ENCODE measurements around the gene ELOA2.
"Not testable (repeated sequence)": the region's sequence is repeated elsewhere in the genome, so short reads cannot be mapped to it uniquely, and the experiment has no call there.

The ELOA2 gene, protein sequence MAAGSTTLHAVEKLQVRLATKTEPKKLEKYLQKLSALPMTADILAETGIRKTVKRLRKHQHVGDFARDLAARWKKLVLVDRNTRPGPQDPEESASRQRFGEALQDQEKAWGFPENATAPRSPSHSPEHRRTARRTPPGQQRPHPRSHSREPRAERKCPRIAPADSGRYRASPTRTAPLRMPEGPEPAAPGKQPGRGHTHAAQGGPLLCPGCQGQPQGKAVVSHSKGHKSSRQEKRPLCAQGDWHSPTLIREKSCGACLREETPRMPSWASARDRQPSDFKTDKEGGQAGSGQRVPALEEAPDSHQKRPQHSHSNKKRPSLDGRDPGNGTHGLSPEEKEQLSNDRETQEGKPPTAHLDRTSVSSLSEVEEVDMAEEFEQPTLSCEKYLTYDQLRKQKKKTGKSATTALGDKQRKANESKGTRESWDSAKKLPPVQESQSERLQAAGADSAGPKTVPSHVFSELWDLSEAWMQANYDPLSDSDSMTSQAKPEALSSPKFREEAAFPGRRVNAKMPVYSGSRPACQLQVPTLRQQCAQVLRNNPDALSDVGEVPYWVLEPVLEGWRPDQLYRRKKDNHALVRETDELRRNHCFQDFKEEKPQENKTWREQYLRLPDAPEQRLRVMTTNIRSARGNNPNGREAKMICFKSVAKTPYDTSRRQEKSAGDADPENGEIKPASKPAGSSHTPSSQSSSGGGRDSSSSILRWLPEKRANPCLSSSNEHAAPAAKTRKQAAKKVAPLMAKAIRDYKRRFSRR

DNA sequence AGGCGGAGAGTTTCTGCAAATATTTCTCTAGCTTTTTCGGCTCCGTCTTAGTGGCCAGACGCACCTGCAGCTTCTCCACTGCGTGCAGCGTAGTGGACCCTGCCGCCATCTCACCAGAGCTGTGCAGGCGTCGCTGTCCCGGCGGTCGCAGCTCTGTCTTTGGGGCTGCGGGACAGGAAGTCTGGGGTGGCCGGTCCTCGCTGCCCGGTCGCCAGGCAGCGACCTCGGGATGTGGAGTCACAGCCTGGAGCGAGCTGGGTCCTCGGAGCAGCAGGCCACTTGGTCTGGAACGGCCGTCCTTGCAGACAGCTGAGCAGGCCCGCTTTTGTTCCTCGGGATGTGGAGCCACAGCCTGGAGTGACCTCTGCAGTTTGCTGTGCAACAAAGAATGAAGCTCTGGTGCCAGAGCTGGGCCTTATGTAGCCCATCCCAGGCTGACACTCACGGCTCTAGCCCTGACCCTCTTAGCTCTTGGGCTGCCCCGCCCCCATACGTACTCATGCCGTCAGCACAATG, at the start of gene ELOA2:
ELOA2 (minus strand) TSS at position 466 of the 516 bp plus-strand sequence; CDS start at position 109, 357 bp downstream.
- DNase-seq, result no peak

DNA sequence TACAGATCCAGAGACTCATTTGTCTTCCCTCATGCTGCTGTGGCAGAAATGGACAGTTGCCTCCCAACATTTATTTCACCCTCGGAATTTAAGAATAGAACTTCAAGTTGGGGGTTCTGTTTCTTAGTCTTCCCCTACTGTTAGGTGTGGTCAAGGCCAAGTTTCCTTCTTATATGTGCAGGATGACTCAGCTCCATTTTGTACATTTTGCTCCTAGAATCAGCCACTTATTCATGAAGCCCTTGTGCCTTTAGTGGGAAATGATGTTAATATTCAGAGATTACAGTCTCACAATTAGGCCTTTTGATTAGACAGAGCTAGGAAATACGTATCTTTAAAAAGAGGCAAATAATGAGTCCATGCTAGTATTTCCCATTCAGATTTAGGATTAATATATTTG, 46.2 kb upstream of the ELOA2 start:
- no peak for DNase-seq

DNA sequence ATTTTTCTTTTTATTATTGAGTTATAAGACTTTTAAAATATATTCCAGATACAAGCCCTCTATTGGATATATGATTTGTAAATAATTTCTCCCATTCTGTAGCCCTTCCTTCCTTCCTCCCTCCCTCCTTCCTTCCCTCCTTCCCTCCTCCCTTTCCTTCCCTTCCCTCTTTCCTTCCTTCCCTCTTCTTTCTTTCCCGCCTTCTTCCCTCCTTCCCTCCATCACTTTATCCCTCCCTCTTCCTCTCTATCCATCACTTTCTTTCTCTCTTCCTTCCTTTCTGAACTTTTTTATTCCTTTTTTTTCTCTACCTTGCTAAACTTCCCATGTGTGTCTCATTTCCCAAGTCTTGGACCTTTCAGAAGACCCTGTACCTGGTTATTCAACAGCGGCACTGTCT, 45.5 kb upstream of the ELOA2 start:
- no peak for DNase-seq

DNA sequence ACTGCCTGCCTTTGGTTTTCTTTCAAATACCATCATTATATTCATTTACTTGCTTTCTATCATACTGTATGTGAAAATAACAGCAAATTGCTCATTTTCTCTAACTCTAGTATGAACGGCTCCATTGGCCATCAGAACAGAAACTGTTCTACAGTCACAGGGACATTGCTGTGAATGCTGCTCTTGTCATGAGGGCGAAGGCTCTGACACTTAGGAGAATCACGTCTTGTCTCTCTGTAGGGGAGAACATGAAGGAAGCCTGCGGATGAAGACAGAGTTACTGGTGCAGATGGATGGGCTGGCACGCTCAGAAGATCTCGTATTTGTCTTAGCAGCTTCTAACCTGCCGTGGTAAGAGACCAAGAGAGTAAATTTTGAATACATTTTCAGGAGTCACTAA, 41.7 kb upstream of the ELOA2 start:
- DNase-seq, result no peak

DNA sequence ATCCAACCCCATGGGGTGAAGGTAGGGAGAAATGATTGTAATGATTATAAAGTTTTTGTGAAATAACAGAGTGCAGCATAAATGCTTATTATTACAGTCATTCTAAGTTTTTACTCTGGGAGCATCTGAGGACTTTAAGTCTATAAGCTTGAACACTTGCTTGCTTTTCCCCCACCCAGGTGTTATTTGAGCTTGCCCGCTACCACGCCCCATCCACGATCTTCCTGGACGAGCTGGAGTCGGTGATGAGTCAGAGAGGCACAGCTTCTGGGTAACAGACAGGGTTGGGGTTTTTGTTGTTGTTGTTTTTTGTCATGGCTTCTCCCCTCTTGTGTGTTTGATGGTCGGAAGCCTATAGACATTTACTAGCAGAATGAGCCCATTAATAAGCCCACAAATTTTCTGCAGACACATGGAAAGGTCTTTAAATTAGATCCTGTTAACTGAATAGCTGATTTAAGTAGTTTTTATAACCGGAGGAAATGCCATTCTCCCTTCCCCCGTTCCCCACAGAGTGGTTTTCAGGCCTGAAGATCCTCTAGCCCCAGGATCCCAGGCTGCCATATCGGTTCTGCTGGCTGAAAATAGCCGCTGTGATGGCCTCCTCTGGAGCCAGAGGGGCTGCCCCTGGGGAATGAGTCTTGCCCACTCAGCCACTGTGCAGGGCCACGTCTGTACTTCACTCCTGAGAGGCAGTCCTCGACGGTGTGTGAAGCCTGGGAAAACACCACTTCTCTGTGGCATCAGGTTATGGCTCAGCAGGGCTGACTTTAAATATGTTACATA, 39.9 kb upstream of the ELOA2 start:
- no peak for DNase-seq

DNA sequence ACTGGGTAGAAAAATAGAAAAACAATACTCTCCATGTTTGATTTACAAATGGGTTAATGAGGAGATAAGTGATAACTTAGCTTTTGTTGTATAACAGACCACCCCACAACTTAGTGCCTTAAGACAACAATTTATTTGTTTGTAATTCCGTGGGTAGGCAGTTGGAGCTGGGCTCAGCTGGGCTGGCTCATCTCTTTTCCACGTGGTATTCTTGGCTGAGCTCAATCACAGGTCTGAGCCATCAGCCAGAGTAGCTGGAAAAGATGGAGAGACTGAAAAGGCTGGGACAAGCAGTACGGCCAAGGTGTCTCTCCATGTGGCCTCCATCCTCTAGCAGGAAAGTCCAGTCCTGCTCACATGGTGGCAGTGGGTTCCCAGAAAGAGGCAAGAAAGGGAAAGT, 32.2 kb upstream of the ELOA2 start:
- no peak for DNase-seq

DNA sequence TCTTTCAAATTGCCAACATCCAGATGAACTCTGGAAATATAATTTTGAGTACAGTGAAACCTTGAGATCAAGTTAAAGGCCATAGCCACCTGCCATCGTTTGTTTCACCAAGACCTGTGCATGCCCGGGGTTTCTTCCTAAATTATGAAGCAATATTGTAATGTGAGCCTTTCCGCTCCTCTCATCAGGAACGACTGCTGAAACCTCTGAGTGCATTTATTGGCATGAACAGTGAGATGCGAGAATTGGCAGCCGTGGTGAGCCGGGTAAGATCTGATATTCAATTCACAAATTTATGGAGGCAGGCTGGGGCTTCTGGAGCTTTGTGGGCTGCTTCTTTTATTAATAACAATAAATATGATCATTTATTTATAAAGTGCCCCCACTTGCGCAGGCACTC, 27.7 kb upstream of the ELOA2 start:
- no peak for DNase-seq

DNA sequence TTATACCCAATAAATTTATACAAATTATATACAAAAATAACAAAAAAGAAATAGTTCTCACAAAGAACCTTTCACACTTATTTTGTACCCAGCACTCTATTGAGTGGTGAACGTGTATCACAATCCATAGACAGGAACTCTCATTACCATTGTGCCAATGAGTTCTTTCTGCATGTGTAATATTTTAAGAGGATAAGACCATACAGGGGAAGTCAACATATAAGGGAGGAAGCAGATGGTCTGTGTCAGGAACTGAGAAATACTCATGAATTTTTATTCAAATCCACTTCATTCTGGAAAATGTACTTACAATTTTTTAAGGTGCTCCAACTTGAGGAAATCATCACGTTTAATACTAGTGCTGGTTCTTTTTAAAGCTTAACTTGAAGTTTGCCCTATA, 27.1 kb upstream of the ELOA2 start:
- no peak for DNase-seq

DNA sequence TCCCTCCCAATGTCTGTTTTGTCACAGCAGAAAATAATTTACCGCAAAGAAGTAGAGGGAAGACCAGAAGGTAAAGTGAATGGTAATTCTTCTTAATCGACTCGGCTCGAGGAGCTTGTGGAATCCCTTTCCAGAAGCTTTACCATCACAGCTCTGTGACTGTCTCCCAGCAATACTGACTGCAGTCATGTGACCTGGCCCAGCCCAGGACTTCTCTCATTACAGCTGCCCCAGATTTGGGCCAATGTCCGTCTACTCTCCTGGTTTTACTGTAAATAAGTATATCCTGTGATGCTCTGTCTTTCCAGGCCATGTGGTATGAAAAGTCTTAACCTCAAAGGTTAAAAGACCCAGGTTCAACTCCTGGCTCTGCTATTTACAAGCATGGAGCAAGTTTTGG, 18.9 kb upstream of the ELOA2 start:
- DNase-seq, result no peak

DNA sequence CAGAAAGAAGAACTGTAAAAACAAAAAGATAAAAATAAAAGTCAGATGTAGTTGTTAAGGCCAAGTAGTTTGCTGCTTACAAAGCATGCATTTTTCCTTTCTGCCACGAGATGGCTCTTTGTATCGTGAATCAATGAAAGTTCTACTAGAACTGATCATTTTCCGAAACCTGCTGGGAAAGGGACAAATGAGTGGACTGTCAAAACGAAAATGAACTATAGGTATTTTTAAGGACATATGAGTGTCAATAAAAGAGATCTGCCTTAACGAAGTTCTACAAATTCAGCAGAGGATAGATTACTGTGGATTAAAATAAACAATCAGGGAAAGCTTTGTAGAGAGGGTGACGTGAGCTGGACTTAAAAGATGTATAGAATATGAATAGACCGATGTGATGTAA, 15.0 kb upstream of the ELOA2 start:
- DNase-seq, result no peak

DNA sequence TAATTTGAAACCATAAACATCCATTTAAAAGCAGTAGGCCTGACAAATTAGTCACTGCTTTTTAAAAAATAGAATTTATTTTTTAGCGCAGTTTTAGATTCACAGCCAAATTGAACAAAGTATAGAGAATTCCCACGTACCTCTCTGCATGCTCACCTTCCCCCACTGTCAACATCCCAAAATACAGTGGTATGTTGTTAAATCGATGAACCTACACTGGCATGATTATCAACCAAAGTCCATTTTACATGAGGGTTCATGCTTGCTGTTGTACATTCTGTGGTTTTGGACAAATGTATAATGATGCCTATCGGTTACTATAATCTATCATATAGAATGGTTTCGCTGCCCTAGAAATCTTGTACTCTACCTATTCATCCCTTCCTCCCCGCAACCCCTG, 5.6 kb upstream of the ELOA2 start:
- no peak for DNase-seq

DNA sequence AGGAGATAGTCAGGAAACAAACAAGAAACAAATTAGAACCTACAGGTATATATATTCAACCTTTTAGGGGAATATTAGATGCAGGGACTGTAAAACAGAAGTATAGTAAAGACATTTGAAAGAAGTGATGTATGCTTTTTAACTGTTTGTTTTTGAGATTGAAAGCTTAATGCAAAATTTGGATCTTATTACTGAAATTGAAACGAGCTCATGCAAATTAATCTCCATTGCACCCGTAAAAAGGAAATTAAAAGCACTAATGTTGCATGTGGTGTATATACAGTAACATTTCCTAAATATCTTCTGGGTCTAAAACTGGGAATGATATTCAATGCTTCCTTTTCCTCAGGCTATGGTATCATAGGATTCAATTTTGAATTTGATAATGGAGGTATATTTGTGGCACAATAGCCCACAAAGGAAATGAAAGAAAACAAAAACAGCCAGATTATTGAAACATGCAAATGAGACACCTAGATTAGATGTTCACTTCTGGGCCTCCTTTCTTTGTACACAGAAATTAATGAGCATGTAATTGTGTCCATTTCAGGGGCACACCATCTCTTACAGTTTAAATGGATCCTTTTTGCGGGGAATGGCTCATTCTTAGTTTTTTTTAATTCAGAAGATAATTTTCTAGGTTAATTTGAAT, 1.6 kb upstream of the ELOA2 start:
- no peak for DNase-seq

DNA sequence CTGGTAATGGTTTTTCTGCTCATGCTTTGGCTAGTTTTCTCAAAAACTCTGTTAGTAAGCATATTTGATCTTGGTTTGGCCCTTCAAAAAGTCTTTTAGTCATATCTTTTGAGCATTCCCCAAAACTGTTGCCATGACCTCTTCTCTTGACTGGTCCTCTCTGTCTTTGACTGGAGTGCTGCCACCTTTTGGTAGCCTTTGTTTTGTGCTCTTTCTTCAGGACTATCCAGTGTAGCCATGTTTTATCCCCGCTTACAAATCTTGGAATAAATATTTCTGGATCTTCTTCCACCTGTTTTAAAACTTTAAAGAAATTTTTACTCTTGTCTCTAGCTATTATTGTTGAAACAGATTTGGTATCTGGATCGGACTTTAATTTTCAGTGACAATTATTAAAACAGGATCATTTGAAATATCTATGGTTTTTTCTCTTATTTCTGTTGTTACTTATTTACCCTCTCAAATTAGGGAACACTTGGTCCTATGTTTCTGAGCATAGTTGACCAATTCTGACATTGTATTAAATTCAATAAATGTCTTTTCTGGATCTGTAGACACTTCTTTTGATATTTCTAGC, 965 bp upstream of the ELOA2 start:
- no peak for DNase-seq

DNA sequence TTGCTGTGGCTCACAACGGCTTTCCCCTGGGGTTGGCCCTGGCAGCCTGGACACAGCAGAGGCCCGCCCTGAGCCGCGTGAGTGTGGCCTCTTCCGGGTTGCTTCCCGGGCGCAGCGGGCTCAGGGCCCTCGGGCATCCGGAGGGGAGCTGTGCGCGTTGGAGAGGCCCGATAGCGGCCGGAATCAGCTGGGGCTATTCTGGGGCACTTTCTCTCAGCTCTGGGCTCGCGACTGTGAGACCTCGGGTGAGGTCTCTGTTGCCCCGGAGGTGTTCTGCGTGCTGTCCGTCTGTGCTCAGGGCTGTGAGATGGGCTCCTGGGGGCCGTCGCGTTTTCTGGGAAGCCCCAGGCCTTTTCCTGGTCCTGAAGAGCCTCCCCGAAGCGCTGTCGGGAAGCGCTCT, 830 bp downstream of the ELOA2 start:
- DNase-seq, result not testable (repeated sequence)

DNA sequence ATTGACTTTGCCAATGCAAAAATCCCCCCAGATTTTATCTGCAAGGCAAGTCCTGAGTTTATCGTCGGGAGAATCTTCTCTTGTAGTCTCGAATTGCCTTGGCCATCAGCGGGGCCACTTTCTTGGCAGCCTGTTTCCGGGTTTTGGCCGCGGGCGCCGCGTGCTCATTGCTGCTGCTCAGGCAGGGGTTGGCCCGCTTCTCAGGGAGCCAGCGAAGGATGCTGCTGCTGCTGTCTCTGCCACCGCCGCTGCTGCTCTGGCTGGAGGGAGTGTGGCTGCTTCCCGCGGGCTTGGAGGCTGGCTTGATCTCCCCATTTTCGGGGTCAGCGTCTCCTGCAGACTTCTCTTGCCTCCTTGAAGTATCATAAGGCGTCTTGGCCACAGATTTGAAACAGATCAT, 2.5 kb downstream of the ELOA2 start:
- no peak for DNase-seq

DNA sequence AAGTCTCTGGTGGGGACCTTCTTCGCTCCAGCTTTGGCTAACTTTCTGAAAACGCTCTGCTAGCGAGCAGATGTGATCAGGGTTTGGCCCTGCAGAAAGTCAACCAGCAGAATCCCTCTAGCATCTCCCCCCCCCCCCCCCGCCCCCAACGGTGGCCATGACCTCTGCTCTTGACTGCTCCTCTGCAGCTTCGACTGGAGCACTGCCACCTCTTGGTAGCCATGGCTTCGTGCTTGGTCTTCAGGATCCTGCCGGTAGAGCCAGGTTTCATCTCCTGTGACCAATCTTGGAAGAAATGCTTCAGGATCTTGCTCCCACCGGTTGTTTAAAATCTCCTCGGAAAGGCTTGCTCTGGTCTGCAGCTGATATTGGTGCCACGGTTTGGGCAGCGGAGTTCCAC, 4.5 kb downstream of the ELOA2 start:
- DNase-seq, result not testable (repeated sequence)

DNA sequence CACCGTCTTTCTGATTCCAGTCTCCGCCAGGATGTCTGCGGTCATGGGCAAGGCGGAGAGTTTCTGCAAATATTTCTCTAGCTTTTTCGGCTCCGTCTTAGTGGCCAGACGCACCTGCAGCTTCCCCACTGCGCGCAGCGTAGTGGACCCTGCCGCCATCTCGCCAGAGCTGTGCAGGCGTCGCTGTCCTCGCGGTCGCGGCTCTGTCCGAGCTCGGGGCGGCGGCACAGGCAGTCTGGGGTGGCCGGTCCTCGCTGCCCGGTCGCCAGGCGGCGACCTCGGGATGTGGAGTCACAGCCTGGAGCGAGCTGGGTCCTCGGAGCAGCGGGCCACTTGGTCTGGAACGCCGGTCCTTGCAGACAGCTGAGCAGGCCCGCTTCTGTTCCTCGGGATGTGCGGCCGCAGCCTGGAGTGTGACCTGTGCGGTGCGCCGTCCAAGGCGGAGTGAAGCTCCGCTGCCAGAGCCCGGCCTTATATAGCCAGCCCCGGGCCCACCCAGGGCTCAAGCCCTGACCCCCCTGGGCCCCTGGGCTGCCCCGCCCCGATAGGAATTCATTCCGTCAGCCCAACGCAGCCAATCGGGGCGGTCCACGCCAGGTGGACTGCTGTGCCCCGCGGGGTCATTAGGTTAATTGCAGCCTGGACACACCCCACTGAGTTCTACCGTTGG, 5.6 kb downstream of the ELOA2 start:
- not testable (repeated sequence) for DNase-seq

DNA sequence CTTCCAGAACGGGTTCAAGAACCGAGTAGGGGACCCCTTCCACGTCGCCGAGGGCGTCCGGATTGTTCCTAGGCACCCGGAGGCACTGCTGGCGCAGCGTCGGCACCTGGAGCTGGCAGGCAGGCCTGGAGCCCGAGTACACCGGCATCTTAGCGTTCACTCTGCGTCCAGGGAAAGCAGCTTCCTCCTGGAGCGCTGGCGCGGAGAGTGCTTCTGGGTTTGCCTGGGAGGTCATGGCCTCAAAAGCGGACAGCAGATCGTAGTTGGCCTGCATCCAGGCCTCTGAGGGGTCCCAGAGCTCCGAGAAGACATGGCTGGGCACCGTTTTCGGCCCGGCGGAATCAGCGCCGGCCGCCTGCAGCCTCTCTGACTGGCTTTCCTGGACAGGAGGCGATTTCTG, 6.7 kb downstream of the ELOA2 start:
- DNase-seq, result not testable (repeated sequence)

DNA sequence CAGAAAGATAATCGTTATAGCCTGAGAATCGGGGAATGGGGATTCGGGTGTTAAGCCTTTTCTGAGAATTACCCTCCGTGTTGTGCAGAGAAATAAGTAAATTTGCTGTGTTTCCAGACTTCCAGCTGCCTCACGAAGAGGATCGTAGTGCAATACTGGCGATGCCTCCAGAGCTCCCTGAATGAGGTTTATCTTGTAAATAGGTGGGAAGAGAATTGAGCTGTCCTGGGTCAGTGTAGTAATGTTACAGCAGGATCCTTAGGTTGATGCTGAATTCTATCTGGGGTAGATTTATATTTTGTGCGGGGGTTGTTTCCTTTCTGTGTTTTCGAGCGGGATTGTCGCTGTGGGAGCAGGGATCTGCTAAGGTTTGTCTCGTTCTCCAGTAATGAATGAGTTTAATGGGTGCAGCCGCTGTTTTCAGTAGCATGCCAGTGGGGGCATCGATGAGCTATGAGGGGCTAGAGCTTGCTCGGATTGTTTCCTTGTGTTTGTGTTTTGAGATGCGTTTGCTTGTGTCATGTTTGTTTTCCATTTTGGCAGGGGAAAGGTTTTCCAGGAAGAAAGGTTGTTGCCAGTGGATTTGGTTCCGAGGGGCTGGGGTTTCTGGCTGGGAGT, 9.8 kb downstream of the ELOA2 start:
- not testable (repeated sequence) for DNase-seq

DNA sequence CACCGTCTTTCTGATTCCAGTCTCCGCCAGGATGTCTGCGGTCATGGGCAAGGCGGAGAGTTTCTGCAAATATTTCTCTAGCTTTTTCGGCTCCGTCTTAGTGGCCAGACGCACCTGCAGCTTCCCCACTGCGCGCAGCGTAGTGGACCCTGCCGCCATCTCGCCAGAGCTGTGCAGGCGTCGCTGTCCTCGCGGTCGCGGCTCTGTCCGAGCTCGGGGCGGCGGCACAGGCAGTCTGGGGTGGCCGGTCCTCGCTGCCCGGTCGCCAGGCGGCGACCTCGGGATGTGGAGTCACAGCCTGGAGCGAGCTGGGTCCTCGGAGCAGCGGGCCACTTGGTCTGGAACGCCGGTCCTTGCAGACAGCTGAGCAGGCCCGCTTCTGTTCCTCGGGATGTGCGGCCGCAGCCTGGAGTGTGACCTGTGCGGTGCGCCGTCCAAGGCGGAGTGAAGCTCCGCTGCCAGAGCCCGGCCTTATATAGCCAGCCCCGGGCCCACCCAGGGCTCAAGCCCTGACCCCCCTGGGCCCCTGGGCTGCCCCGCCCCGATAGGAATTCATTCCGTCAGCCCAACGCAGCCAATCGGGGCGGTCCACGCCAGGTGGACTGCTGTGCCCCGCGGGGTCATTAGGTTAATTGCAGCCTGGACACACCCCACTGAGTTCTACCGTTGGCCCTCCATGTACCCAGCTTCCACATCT, 11.5 kb downstream of the ELOA2 start:
- DNase-seq, result not testable (repeated sequence)

DNA sequence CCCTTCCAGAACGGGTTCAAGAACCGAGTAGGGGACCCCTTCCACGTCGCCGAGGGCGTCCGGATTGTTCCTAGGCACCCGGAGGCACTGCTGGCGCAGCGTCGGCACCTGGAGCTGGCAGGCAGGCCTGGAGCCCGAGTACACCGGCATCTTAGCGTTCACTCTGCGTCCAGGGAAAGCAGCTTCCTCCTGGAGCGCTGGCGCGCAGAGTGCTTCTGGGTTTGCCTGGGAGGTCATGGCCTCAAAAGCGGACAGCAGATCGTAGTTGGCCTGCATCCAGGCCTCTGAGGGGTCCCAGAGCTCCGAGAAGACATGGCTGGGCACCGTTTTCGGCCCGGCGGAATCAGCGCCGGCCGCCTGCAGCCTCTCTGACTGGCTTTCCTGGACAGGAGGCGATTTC, 12.6 kb downstream of the ELOA2 start:
- not testable (repeated sequence) for DNase-seq

Measured in NCI-H2081 treated with DMSO at 0.1 percent for 48 hours (cell line).